Middle frontal gyrus (tissue), 1 donor: ENCODE results near the gene EPHB2.

Source experiments
- DNase-seq: peaks from one replicate; pipeline ENCODE4 v3.0.0-alpha.2; 2015; ENCODE audit warnings: low spot score; ENCODE audit errors: extremely low spot score

EPHB2 gene

DNA sequence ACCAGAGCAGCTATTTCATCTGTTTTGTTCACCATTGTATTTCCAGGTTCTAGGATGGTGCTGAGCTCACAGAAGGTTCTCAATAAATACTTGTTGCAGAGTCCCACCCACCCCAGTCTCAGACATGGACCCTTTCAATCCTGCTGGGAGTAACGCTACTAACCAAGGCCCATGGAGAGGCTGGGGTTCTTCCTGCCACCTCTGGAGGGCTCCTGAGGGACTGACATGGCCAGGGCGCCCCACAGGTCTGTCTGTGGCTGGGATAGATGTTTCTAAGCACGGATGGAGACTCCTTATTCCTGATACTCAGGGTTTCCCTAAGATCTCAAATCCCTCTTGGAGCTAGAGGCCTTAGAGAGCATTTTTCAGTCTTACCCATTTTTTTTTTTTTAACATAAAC, 87.4 kb downstream of the EPHB2 start:
- no peak for DNase-seq

DNA sequence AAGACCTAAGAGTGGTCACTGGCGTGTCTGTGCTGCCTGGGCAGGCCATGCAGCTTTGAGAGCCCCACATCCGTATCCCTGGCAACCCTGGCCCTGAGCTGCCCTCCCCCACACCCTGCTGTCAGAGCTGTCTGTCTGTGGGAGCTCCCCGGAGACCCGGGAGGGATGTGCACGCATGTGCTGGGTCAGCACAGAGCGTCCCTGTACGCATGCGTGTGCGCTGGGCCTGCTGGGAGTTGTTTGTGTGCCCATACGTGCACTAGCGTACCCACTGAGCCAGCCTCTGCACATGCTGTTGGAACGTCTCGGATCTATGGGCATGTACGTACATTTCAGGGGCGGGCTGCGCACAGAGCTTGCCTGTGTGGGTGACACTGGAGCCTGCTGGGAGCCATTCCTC, 89.3 kb downstream of the EPHB2 start:
- peak; percentile 41 for DNase-seq

DNA sequence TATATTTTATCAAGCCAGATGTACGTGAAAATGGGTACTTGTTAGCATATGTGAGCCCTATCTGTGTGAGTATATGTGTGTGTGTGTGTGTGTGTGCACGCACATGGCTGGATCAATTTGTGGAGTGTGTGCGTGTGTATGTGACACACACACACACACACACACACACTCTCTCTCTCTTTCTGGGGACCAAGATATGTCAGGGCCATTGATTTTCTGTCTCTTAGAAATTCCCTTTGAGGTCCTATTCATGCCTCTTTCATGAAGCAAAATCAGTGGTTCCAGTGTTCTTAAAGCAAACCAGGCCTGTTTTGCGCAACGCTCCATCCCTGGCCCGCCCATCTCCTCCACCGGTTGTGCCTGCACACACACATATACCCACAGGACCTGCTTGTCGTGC, 90.0 kb downstream of the EPHB2 start:
- no peak for DNase-seq

DNA sequence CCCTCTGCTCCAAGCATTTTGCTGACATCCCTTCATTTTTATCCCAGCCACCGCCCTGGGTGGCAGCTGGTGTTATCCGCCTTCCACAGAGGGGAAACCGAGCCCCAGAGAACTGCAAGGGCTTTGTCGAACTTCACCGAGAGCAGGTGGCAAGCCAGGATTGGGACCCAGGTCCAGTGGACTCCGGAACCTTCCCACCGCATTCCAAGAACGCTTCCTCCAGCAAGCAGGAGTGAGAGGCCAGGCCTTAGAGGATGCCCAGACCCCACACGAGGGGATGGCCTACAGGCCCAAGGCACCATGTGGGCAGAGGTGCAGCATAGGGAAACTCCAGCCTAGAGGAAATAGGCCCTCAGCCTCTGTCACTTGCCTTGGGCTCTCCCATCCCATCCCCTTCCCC, 90.7 kb downstream of the EPHB2 start:
- no peak for DNase-seq

DNA sequence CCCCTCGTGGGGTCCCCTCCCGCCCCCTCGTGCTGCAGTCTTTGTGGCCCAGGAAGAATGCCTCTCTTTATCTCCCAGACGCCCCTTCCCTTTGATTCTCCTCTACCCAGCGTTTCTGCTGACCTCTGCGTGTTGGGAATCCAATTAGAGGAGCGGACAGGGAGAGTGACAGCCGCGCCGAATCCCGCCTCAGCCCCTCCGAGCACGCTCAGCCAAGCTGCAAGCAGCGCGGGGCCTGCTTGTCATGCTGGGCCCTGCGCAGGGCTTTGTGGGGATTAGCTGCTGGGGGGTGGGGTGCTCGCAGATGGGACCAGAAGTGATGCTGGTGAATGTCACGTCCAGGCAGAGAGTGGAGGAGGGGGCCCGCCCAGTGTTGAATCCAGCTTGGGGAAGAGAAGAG, 91.1 kb downstream of the EPHB2 start:
- DNase-seq = no peak

DNA sequence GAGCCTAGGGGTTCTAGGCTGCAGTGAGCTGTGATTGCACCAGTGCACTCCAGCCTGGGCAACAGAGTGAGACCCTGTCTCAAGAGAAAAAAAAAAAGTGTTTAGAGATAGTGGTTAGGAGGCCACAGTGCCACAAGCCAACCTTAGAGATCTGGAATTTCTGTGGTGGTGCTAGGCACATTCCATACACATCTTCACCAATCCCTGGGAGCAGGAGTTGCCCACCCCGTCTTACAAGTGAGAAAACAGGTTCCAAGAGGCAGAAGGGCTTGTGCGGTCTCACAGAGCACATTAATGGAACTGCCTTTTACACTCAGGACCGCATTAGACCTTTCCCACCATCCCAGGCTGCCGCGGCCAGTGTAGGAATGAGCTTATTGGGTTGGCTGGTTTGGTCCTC, 93.2 kb downstream of the EPHB2 start:
- no peak for DNase-seq

DNA sequence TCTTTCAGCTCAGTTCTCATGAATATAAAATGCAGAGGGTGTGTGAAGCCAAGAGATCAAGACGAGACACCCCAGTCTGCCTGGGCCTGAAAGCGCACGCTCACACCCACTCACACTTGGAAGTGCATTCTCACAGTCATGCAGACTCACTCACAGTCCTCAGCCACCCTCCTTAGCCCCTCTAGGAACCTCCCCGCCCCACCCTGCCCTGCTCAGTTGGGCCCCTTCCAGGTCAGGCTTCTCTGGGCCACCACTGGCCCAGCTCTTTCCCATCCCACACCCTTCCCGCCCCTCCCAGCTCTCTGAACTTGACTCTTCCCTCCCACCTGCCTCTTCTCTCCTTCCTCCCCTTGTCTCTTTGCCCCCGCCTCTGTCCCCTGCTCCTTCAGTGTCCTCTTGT, 93.8 kb downstream of the EPHB2 start:
- no peak for DNase-seq

DNA sequence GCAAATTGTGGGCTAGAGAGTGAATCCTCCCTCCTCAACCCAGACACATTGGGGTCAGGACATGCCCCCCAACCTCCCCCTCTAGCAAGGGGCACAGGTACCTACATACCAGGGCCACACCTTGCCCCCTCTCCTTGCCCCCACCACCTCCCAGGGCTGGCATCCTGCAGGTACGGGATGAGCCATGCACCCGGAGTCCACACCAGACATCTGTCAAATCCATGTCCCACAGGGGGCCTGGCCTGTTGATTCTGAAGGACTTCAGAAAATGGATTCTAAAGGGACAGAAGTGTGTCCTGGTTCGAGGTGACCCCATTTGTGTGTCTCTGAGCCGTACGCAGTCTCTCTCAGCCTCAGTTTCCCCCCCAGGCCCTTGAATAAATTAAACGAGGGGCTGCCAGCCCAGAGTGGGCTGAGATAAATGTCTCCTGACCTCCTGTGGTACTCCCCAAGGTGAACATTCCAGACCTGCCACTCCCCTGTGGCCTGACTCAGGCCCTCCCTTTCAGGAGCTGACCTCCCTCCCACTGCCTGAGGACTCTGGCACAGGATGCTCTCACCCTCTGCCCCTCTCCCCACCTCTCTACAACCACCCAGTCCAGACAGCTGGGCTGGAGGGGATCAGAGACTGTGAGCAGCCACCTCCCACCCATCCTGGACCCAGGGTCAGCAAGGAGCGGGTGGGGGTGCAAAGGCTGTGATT, 94.5 kb downstream of the EPHB2 start:
- DNase-seq = no peak

DNA sequence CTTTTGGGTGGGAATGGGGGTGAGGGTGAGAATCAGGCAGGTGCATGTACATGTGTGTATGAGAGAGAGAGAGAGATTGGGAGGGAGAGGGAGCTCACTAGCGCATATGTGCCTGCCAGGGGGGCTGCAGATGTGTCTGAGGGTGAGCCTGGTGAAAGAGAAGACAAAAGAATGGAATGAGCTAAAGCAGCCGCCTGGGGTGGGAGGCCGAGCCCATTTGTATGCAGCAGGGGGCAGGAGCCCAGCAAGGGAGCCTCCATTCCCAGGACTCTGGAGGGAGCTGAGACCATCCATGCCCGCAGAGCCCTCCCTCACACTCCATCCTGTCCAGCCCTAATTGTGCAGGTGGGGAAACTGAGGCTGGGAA, 95.0 kb downstream of the EPHB2 start:
- DNase-seq = no peak

DNA sequence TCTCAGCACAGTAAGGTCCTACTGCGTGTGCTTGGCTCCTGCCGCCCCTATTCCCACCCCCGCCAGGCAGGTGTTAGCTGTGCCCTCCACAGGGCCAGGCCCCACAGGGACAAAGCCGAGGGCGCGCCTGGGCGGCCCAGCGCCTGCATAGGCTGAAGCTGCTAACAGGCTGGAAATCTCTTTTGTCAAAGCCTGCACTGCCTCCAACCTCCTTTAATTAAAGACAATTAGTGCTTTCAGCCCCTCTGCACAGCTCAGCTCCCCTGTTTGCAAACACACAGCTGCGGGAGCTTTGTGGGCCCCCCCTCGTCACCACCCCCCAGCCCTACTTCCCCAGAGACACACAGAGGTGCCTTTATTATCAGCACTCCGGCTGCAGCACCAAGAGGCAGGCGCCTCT, 95.9 kb downstream of the EPHB2 start:
- no peak for DNase-seq

DNA sequence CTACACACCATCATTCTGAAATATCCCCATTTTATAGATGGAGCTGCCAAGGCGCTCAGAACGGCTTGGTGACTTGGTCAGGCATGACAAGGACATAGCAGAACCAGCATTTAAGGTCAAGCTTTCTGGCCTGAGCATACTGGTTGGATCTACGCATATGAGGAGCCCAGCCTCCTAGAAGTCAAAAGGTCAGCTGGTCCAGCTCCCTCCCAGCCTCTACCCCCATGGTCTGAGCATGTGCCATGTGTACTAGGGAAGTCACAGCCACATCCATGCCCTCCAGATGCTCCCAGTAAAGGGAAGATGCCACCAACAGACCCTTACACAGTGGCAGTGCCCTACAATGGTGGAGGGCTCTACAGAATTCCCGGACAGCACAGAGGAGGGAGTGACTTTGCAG, 96.7 kb downstream of the EPHB2 start:
- no peak for DNase-seq

DNA sequence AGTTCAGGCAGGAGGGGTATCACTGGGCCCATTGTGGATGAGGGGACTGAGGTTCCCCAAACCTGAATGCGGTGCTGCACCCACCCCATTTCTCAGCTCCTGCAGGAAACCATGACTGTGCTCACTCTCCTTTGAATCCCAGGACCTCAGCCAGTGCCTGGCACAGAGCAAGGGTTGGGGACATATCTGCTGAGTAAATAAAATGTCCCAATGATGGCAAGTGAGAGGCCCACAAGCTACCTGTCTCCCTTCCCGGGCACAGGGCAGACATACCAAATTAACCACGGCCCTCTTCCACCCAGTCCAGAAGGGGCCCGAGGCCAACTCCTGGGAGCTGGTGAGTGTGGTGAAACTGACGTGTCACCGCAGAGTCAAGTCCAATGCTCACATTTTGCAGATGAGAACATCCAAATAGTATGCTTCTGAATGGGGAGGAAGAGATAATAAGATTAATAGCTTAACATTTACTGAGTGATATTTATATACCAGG, 97.6 kb downstream of the EPHB2 start:
- no peak for DNase-seq

DNA sequence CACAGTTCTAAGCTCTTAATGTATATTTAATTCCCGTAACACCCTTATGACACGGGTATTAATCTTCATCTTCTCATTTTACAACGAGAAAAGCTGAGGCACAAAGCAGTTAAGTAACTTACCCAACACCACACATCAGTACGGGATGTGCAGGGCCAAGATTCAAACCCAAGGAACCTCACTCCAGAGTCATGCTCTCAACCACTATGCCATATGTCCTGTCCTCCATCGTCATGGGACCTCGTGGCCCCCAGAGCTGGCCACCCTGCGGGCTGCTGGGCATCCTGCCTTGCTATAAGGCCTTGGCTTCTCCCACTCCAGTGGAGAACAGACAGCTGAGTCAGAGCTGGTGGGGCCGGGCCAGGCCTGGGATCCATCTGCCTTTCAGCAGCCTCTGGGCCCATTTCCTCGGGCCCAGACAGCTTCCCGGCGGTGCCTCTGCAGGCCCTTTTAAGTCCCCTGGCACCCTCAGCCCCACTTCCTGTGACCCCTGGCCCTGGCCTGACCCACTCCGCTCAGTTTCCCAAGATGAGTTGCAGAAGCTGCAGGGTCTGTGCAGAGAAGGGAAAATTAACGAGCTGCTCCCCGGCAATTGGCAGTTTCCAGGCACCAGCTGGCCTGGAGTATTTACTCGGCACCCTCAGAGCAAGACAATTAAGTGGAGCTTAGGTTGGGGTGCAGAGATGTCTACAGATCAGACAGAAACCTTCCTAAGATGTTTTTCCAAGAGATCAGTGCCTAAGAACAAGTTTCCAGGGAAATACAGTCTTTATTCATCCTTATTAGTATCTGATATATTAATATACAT, 98.2 kb downstream of the EPHB2 start:
- no peak for DNase-seq

DNA sequence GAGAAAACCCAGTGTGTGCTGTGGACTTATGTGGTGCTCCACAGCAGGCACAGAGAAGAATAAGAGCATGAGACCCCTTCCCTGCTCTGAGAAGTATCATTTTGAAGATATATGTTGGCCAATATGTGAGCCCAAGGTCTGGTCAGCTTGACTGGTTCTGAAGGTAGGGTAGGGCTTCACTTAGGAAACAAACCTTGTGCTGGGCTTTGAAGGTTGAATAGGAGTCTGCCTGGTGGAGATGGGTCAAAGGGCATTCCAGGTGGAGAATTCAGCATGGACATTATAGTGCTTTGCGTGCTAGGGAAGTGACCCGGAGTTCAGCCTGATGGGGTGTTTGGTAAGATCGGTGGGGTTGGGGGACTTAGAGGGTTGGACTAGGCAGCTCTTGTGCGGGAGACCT, 99.1 kb downstream of the EPHB2 start:
- no peak for DNase-seq

DNA sequence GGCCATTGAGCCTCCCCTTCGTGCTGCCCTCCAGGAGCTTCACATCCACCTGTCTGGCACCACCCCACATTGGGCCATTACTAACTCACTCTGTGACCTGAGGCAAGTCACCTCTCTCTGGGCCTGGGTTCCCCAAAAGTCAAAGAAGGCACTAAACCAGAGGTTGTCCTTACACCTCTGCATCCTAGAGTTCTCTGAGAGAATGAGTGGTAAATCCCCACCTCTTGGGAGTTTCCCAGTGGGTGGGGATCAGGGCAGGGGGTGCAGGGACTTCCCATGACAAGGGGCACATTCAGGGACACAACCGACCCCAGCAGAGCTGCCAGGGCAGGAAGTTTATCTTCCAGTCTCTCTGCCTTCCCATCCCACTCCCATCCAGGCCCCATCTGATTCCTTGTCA, 99.7 kb downstream of the EPHB2 start:
- DNase-seq = no peak

DNA sequence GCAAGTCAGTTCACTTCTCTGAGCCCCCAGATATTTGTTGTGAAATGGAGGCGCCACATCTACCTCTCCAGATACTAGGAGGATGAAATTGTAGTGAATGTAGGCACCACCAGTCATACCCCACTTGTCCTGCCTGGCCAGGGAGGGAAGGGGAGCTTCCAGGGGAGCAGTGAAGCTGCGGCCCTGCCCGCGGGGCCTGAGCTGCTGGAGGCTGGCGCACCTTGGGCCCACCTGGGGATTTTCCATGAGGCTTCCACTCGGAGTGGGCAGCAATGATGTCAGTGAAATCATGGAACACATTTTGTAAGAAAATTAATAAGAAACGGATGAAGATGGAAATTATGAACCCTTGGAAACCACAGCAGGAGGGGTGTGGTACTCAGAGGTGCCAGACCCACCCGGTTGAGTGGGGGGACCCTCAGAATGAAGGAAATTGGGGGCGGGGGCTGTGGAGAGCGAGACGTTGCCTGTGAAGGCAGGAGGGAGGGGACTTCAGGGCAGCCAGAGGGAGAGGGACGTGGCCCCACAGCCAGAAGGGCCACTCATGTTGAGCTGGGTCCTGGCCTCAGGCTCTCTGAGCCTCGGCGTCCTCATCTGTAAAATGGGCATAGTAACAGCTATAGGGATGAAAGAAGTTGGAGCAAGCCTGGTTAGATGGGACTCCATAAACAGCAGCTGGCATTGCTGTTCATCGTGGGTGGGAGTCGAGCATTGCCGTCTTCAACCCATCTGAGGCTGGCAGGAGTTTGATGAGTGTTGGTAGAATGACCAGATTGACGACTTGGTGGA, 101.6 kb downstream of the EPHB2 start:
- DNase-seq = no peak

DNA sequence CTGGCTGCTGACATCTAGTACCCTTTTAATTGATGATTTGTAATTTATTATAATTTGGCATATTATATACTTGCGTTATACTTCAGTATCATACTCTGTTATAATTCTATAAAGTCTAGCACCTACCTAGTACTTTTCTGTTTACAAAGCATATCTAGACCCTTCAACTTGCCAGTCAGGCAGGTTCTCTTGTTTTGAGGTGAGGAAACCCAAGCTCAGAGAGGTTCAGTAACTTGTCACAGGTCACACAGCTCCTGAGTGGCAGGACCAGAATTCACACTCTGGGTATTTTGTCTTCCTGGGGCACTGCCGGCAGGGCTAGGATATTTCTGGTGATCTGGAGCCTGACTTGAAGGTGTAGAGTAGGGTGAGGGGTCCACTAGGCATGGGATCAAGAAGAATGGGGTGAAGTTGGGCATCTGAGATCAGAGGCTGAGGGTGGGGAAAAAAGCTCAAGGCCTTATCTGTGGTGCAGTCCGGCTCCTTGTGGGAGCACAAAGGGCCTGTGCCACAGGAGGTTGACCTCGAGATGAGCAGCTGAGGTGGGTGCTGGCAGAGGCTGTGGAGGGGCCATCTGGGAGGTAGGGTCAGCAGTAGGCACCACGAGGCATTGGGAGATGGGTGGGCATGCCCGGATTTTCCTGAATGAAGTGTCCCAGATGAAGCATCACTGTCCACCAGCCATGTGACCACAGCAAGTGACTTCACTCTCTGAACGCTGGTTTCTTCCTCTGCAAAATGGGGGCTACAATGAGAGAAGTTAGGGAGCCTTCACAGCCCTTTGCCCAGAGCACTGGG, 102.6 kb downstream of the EPHB2 start:
- DNase-seq = no peak

DNA sequence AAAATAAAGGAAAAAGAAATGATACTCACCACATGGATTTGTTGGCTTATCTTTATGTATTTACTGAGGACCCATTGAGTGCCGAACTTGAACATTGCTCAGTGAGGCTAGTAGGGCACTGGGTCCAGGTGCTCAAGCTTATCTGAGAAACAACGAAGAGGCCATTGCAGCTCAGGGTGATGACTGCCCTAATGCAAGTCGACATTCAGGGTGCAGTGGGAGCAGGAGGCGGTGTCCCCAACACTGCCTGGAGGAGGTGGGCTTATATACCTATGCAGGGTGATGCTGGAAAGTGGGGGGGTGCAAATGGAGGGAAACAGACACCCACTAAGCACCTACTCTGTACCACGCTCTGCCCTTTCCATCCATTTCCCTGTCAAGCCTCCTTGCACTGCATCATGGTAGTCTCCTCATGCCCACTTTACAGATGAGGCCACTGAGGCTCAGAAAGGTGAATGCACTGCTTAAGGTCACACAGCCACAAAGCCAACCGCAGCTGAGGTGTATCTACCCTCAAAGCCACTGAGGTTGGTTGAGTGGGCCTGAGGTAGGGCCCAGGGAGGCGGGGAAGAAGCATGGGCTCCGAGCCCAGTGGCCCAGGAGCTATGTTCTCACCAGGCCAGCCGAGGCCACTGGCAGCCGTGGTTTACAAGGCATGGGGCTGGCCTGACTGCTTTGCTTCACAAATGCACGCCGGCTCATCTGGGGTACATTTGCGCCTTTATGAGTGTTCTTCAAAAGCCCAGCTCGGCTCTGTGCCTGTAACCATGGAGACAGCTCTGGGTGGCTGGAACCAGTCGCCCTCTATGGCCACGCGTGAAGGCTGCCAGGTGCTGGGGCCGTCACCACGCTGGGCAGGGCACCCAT, 103.8 kb downstream of the EPHB2 start:
- DNase-seq = peak; percentile 72

DNA sequence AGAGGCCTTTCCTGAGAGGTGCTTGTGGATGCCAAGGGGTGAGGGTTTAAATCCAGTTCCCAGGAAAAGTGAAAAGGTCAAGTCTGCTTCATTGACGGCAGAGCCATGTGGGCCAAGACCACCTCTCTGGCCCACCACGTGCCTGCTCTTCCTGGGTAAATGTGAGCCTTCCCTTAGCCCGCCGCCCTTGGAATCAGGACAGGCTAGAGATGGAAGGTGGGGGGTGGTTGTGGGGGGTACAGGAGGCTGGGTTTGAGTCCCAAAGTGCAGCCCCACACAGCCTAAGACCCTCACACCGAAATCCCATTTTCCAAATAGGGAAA, 104.4 kb downstream of the EPHB2 start:
- no peak for DNase-seq

DNA sequence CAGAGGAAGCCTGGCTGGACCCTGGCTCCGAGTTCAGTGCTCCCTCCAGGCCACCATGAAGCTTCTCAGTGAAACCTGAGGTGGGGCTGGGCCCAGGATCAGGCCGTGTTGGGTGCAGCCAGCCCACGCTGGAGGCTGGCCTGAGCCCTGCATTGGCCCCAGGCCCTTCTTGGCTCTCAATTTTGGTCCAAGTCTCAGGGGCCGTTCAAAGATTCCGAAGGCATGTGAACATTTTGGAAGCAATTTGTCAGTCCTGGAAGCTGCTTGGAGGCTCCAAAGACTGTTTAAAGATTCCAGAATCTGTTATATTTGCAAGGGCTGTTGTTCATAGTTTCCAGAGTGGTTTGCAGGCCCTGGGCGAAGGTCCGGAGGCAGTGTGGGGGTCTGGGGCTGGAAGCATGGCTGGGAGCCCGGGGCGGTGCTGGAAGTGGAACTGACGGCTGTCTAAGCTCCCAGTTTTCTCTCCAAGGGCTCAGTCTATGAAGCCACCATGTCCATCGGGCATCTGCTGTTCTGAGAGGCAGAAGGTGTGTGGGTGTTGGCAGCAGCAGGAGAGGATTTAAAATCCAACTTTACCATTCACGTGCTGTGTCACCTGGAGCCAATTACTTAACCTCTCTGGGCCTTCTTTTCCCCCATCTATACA, 104.9 kb downstream of the EPHB2 start:
- DNase-seq = peak; percentile 24
